HG02678 (cell line): ENCODE measurements around the gene FBXO17.

Experiments used
- ATAC-seq: cut with Tn5 transposase; IDR thresholded peaks from one replicate; pipeline ENCODE4 v1.9.1; 2021; ENCODE audit warnings: mild to moderate bottlenecking, moderate library complexity; ENCODE audit not compliant: unreplicated experiment

The FBXO17 gene

GRCh38 chr19:38894968-38895367 is 80.6 kb downstream of the FBXO17 start:
- ATAC-seq = no peak

DNA sequence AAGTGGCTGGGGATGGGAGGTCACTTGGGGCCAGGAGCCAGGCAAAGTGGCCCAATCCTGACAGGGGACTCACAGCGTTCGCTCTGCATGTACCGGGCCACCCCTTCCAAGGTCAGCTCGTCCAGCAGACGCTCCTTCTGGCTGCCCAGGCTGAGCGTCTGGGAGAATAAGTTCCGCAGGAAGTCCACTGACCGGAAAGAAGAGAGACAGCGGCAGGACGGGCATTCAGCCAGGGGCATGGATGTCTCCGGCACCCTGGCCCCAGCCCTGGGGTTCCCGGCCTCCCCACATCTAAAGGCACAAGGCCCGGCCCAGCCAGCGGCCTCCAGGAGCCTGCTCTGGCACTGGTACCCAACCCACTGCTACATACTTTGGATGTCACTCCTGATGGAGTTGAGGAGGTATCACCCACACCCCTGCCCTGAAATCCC is 82.2 kb downstream of the FBXO17 start:
- no peak for ATAC-seq

DNA sequence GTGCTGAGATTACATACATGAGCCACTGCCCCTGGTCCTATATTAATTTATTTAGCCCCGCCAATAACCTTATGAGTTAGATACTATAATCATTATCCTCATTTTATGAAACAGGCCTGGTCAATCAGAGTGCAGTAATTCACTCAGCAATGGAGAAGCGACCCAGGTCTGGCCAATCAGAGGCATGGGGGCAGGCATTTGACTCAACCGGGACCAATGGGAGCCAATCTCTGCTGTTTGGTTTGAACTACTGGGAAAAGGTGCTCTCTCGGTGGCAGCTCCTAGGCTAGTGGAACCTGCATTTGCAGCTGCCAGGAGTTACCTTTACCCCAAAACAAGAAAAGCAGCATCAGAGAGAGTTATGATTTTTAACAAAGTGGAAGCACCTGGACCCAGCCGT is 82.7 kb downstream of the FBXO17 start:
- no peak for ATAC-seq

GRCh38 chr19:38891771-38892170 is 83.8 kb downstream of the FBXO17 start:
- ATAC-seq = no peak
